B cell (primary cell): ENCODE measurements around the gene SLC7A1. TPM values are rescaled to one million over a fixed set of nuclear protein-coding genes. Genes with fewer than 3 reads are reported as not detected.

Source experiments
- ATAC-seq: fragments of 200-7000 bp; cut with Tn5 transposase; one replicate; pipeline ENCODE4 v1.10.0; 2021; ENCODE audit warnings: low read depth, mild to moderate bottlenecking, moderate number of reproducible peaks, moderate library complexity
- CTCF ChIA-PET: fragments of 350-600 bp; sonication (Branson Sonifier 250); formaldehyde crosslinking; loops from one replicate; lab custom pipeline; 2021; ENCODE audit warnings: antibody characterized with exemption, inconsistent platforms; lab: Charles Lee
- POLR2A ChIA-PET: fragments of 350-600 bp; sonication (Branson Sonifier 250); formaldehyde crosslinking; loops from one replicate; lab custom pipeline; 2021; ENCODE audit warnings: antibody characterized with exemption; lab: Charles Lee
- DNase-seq: peaks from one replicate; pipeline ENCODE4 v3.0.0; 2013
- H2AFZ ChIP-seq: 2 replicates; pipeline ENCODE4 v1.6.1; 2012; ENCODE audit warnings: mild to moderate bottlenecking, low read depth, low read length; ENCODE audit not compliant: insufficient read depth, poor library complexity, severe bottlenecking
- H3K27ac ChIP-seq, 2 donors: 1 replicate in 1 of 2; 2 replicates in 1 of 2; pipeline ENCODE4 v1.5.1; 2012 to 2013; ENCODE audit warnings: low read length in 2 of 2, mild to moderate bottlenecking in 2 of 2, moderate library complexity in 1 of 2
- H3K27me3 ChIP-seq, 4 experiments: fragments of 200-600 bp in 1 of 4; sonication (generic) in 1 of 4; replicated peaks in 1 of 4; 1 replicate in 2 of 4; 2 replicates in 2 of 4; pipeline versions ENCODE4 v1.6.1 to v1.7.0; 2013 to 2016; ENCODE audit warnings: low read length in 3 of 4, mild to moderate bottlenecking in 2 of 4, mixed read lengths in 1 of 4, moderate library complexity in 1 of 4; ENCODE audit not compliant: insufficient read depth in 4 of 4, control insufficient read depth in 3 of 4; ENCODE audit errors: control extremely low read depth in 1 of 4
- H3K36me3 ChIP-seq, 2 experiments: replicated peaks in 1 of 2; 1 replicate in 1 of 2; 2 replicates in 1 of 2; pipeline versions ENCODE4 v1.6.1 to v1.7.1; 2013; ENCODE audit warnings: low read length in 1 of 2; ENCODE audit not compliant: insufficient read depth in 2 of 2, control insufficient read depth in 1 of 2; ENCODE audit errors: control extremely low read depth in 1 of 2, extremely low read depth in 1 of 2
- H3K4me1 ChIP-seq, 2 donors: fragments of 200-600 bp in 1 of 2; sonication (generic) in 1 of 2; 1 replicate in 1 of 2; 2 replicates in 1 of 2; pipeline versions ENCODE4 v1.5.1 to v1.6.1; 2013 to 2017; ENCODE audit warnings: low read length in 2 of 2; ENCODE audit not compliant: control insufficient read depth in 2 of 2, insufficient read depth in 2 of 2
- H3K4me2 ChIP-seq: replicated peaks from 2 replicates; pipeline ENCODE3; 2012; ENCODE audit warnings: mild to moderate bottlenecking, low read depth, low read length; ENCODE audit not compliant: poor library complexity, severe bottlenecking
- H3K4me3 ChIP-seq, 5 experiments: fragments of 200-600 bp in 1 of 5; sonication (generic) in 1 of 5; 1 replicate in 3 of 5; 2 replicates in 2 of 5; pipeline versions ENCODE4 v1.5.1 to v1.7.0; 2011 to 2016; ENCODE audit warnings: low read length in 4 of 5, mild to moderate bottlenecking in 4 of 5, low read depth in 2 of 5, control low read depth in 1 of 5, moderate library complexity in 1 of 5; ENCODE audit not compliant: insufficient read depth in 1 of 5; ENCODE audit errors: control extremely low read depth in 1 of 5, extremely low read depth in 1 of 5
- H3K79me2 ChIP-seq: fragments of 200-600 bp; sonication (generic); one replicate; pipeline ENCODE4 v1.6.0; 2016; ENCODE audit warnings: low read length; ENCODE audit not compliant: control insufficient read depth, insufficient read depth
- H3K9ac ChIP-seq: fragments of 200-600 bp; sonication (generic); 2 replicates; pipeline ENCODE4 v1.6.1; 2017; ENCODE audit warnings: mild to moderate bottlenecking, low read length, moderate library complexity
- H3K9me3 ChIP-seq, 3 donors: one replicate each; pipeline versions ENCODE4 v1.6.1 to v1.7.1; 2013; ENCODE audit warnings: low read length in 2 of 3; ENCODE audit not compliant: control insufficient read depth in 2 of 3, insufficient read depth in 1 of 3; ENCODE audit errors: control extremely low read depth in 1 of 3
- H4K20me1 ChIP-seq: 2 replicates; pipeline ENCODE4 v1.6.0; 2012; ENCODE audit warnings: mild to moderate bottlenecking, low read length; ENCODE audit not compliant: insufficient read depth, control insufficient read depth, poor library complexity, severe bottlenecking
- H3K27ac Mint-ChIP-seq: one replicate; pipeline ENCODE4 v1.8.0; 2021; ENCODE audit warnings: mixed read lengths
- H3K27me3 Mint-ChIP-seq: one replicate; pipeline ENCODE4 v1.8.0; 2021; ENCODE audit warnings: mixed read lengths
- H3K4me1 Mint-ChIP-seq: one replicate; pipeline ENCODE4 v1.8.0; 2021; ENCODE audit warnings: mixed read lengths
- H3K4me3 Mint-ChIP-seq: one replicate; pipeline ENCODE4 v1.8.0; 2021; ENCODE audit warnings: mixed read lengths
- H3K9me3 Mint-ChIP-seq: one replicate; pipeline ENCODE4 v1.8.0; 2022; ENCODE audit warnings: mixed read lengths; ENCODE audit not compliant: insufficient read depth
- CTCF ChIP-seq: fragments of 200-600 bp; IDR thresholded peaks from one replicate; pipeline ENCODE4 v1.8.0; 2022; ENCODE audit warnings: antibody characterized with exemption, mild to moderate bottlenecking
- EZH2 ChIP-seq: IDR thresholded peaks from 2 replicates; pipeline ENCODE4 v1.6.1; 2012; ENCODE audit warnings: borderline replicate concordance, low read depth, mild to moderate bottlenecking, moderate library complexity, low read length; ENCODE audit not compliant: insufficient read depth, poor library complexity, severe bottlenecking
- WGBS: methylation state at CpG from one replicate; pipeline ENCODE4 v1.1.5; 2013; ENCODE audit warnings: missing lambda C conversion rate; ENCODE audit not compliant: insufficient coverage; 5-methylcytosine and 5-hydroxymethylcytosine counted together
- intact Hi-C: fragments of 100-400 bp; cut with micrococcal nuclease; formaldehyde crosslinking; loops from one replicate; pipeline ENCODE4 v1.10.0; 2022
- polyA plus RNA-seq: library from polyadenylated mRNA; depleted of rRNA; stranded (reverse); fragments of >200 nt; gene quantifications from 2 replicates; pipeline ENCODE4 v1.2.3, GENCODE V29; 2012
- total RNA-seq, 2 donors: library from RNA; stranded (reverse); fragments of 120-200 nt in 1 of 2; gene quantifications; 1 replicate in 1 of 2; 2 replicates in 1 of 2; pipeline versions ENCODE4 v1.2.3 to v1.2.4, GENCODE V29; 2013 to 2022

Gene SLC7A1
- total and polyA plus RNA-seq, 2 donors (not counting 1 experiment from before 2014, with no cell fraction given) = 3.3 to 23.1 TPM

- no peak overlapping the region for H2AFZ ChIP-seq
- no peak overlapping the region for H3K4me2 ChIP-seq
- no peak overlapping the region for H3K4me3 Mint-ChIP-seq
- no peaks in the 10 kb centered on the region for H3K9me3 ChIP-seq
- ATAC-seq = no peak
- ChIA-PET CTCF (no interaction called here), POLR2A (no interaction called here)
- H3K4me3 ChIP-seq = no peak overlapping the region
- H3K4me1 ChIP-seq = peaks cover 4 to 6% of the 10 kb centered on the region in 2 donors
- H3K27me3 ChIP-seq = no peaks in the 10 kb centered on the region
- H3K27ac Mint-ChIP-seq = no peak overlapping the region
- intact Hi-C loops = no loop called here
- TF ChIP-seq EZH2 (no peak), CTCF (no peak)
- H3K27ac ChIP-seq = no peak overlapping the region
- peaks cover 6% of the 10 kb centered on the region for H4K20me1 ChIP-seq
- no peaks in the 10 kb centered on the region for H3K27me3 Mint-ChIP-seq
- no peaks in the 10 kb centered on the region for H3K36me3 ChIP-seq
- no peaks in the 10 kb centered on the region for H3K9me3 Mint-ChIP-seq
- H3K79me2 ChIP-seq = peaks cover 99% of the 10 kb centered on the region
- H3K9ac ChIP-seq = no peak overlapping the region
- 98% methylated on average over 4 of the region's 6 CpGs for WGBS
- peaks cover 28% of the 10 kb centered on the region for H3K4me1 Mint-ChIP-seq
- DNase-seq = no peak
Measured at GRCh38 chr13:29589234-29589633, 6.3 kb downstream of the SLC7A1 start.

GRCh38 chr13:29587645-29588044 is 7.8 kb downstream of the SLC7A1 start:
- H3K9ac ChIP-seq = no peak overlapping the region
- H3K4me1 Mint-ChIP-seq = peaks cover 21% of the 10 kb centered on the region
- H3K4me3 Mint-ChIP-seq = no peak overlapping the region
- no peak overlapping the region for H3K27ac Mint-ChIP-seq
- H2AFZ ChIP-seq = no peak overlapping the region
- H4K20me1 ChIP-seq = peaks cover 6% of the 10 kb centered on the region
- TF ChIP-seq CTCF = no peak
- no peak for TF ChIP-seq EZH2
- no peak overlapping the region for H3K27ac ChIP-seq
- no peak overlapping the region for H3K4me3 ChIP-seq
- ChIA-PET POLR2A (no interaction called here), CTCF (no interaction called here)
- no peaks in the 10 kb centered on the region for H3K27me3 ChIP-seq
- no peak for DNase-seq
- H3K9me3 ChIP-seq = no peaks in the 10 kb centered on the region
- no peaks in the 10 kb centered on the region for H3K27me3 Mint-ChIP-seq
- intact Hi-C loops = no loop called here
- H3K4me2 ChIP-seq = no peak overlapping the region
- WGBS = 92% methylated on average over 5 of the region's 7 CpGs
- no peak for ATAC-seq
- no peaks in the 10 kb centered on the region for H3K4me1 ChIP-seq
- H3K79me2 ChIP-seq = peaks cover 99% of the 10 kb centered on the region
- no peaks in the 10 kb centered on the region for H3K36me3 ChIP-seq
- H3K9me3 Mint-ChIP-seq = no peaks in the 10 kb centered on the region
